HEK293 (cell line): ENCODE measurements around the gene INPP5B.
"Not testable (repeated sequence)": the region's sequence is repeated elsewhere in the genome, so short reads cannot be mapped to it uniquely, and the experiment has no call there.

Experiments
- CTCF ChIA-PET: fragments of 350-600 bp; formaldehyde crosslinking; extraction: SDS; loops from one replicate; lab custom pipeline; 2021; ENCODE audit warnings: antibody characterized with exemption; lab: Yijun Ruan, JAX
- POLR2A ChIA-PET: fragments of 300-600 bp; formaldehyde crosslinking; extraction: SDS; loops from one replicate; lab custom pipeline; 2020; ENCODE audit warnings: antibody characterized with exemption, inconsistent platforms; lab: Yijun Ruan, JAX
- H3K27ac ChIP-seq: fragments of 200-500 bp; sonication (Bioruptor generic); 2 replicates; pipeline ENCODE4 v1.5.1; 2014; ENCODE audit warnings: low read depth, low read length, control low read depth, inconsistent platforms; ENCODE audit errors: extremely low read depth
- H3K36me3 ChIP-seq, 2 experiments: fragments of 200-500 bp in 1 of 2; sonication (Bioruptor generic) in 1 of 2; 1 replicate in 1 of 2; 2 replicates in 1 of 2; pipeline ENCODE4 v1.5.1; 2014 to 2017; ENCODE audit warnings: inconsistent platforms in 2 of 2, low read length in 2 of 2; ENCODE audit not compliant: control insufficient read depth in 2 of 2, insufficient read depth in 1 of 2
- H3K4me1 ChIP-seq: fragments of 200-500 bp; sonication (Bioruptor generic); 2 replicates; pipeline ENCODE4 v1.5.1; 2014; ENCODE audit warnings: mild to moderate bottlenecking, low read length, inconsistent platforms; ENCODE audit not compliant: control insufficient read depth, insufficient read depth
- H3K4me3 ChIP-seq: 2 replicates; pipeline ENCODE4 v1.5.1; 2011; ENCODE audit warnings: low read depth, mild to moderate bottlenecking, control low read depth, low read length, moderate library complexity
- H3K9me3 ChIP-seq: fragments of 200-500 bp; sonication (Bioruptor generic); 2 replicates; pipeline ENCODE4 v1.5.1; 2014; ENCODE audit warnings: low read depth, low read length, inconsistent platforms; ENCODE audit not compliant: control insufficient read depth, insufficient read depth
- ATF2 ChIP-seq: fragments of 450-650 bp; formaldehyde crosslinking; IDR thresholded peaks from 2 replicates; pipeline ENCODE4 v1.5.1; 2016; ENCODE audit warnings: missing biosample characterization, missing genetic modification characterization, low read depth
- PRDM2 ChIP-seq: fragments of 450-650 bp; formaldehyde crosslinking; IDR thresholded peaks from 2 replicates; pipeline ENCODE4 v1.5.1; 2016; ENCODE audit warnings: missing biosample characterization, missing genetic modification characterization, borderline replicate concordance
- SP2 ChIP-seq: fragments of 450-650 bp; formaldehyde crosslinking; IDR thresholded peaks from 2 replicates; pipeline ENCODE4 v1.5.1; 2016; ENCODE audit warnings: missing biosample characterization, missing genetic modification characterization
- ZBTB26 ChIP-seq: fragments of 450-650 bp; formaldehyde crosslinking; optimal IDR thresholded peaks from 2 replicates; pipeline ENCODE3; 2016; ENCODE audit warnings: missing biosample characterization, mild to moderate bottlenecking, missing genetic modification characterization
- ZNF114 ChIP-seq: fragments of 450-650 bp; formaldehyde crosslinking; IDR thresholded peaks from 2 replicates; pipeline ENCODE4 v1.5.0; 2017; ENCODE audit warnings: missing biosample characterization, missing genetic modification characterization
- ZNF791 ChIP-seq: fragments of 450-650 bp; formaldehyde crosslinking; IDR thresholded peaks from 2 replicates; pipeline ENCODE4 v1.5.1; 2016; ENCODE audit warnings: missing biosample characterization, missing genetic modification characterization
- TF ChIP-seq, protein P1 (sequence below): fragments of 450-650 bp; formaldehyde crosslinking; IDR thresholded peaks from 2 replicates; pipeline ENCODE4 v1.5.1; 2016; ENCODE audit warnings: missing biosample characterization, missing genetic modification characterization
- TF ChIP-seq, protein P2 (sequence below): fragments of 450-650 bp; formaldehyde crosslinking; IDR thresholded peaks from 2 replicates; pipeline ENCODE4 v1.5.1; 2016; ENCODE audit warnings: missing biosample characterization, missing genetic modification characterization
- TF ChIP-seq, protein P3 (sequence below): fragments of 450-650 bp; formaldehyde crosslinking; IDR thresholded peaks from 2 replicates; pipeline ENCODE4 v1.5.1; 2016; ENCODE audit warnings: missing biosample characterization, missing genetic modification characterization

The INPP5B gene

GRCh38 chr1:37897563-37897962, 49.3 kb downstream of the INPP5B start:
- POLR2A ChIA-PET: not testable (repeated sequence)

GRCh38 chr1:37893673-37894072, 53.2 kb downstream of the INPP5B start:
- ChIA-PET CTCF (interaction anchor here (0.6 to 1.2 kb wide), 2 partner anchors 82 kb away, joined by 3 read pairs; no protein-coding TSS in a partner anchor), POLR2A (no interaction called here)
- TF ChIP-seq, protein P1, sequence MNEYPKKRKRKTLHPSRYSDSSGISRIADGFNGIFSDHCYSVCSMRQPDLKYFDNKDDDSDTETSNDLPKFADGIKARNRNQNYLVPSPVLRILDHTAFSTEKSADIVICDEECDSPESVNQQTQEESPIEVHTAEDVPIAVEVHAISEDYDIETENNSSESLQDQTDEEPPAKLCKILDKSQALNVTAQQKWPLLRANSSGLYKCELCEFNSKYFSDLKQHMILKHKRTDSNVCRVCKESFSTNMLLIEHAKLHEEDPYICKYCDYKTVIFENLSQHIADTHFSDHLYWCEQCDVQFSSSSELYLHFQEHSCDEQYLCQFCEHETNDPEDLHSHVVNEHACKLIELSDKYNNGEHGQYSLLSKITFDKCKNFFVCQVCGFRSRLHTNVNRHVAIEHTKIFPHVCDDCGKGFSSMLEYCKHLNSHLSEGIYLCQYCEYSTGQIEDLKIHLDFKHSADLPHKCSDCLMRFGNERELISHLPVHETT (tag by site-specific recombination): no peak
- TF ChIP-seq ZNF114 (tag by site-specific recombination) (no peak), ZNF791 (tag by site-specific recombination) (no peak), ATF2 (tag by site-specific recombination) (no peak), SP2 (tag by site-specific recombination) (no peak), PRDM2 (tag by site-specific recombination) (no peak), ZBTB26 (tag by site-specific recombination) (no peak)
- TF ChIP-seq, protein P2, sequence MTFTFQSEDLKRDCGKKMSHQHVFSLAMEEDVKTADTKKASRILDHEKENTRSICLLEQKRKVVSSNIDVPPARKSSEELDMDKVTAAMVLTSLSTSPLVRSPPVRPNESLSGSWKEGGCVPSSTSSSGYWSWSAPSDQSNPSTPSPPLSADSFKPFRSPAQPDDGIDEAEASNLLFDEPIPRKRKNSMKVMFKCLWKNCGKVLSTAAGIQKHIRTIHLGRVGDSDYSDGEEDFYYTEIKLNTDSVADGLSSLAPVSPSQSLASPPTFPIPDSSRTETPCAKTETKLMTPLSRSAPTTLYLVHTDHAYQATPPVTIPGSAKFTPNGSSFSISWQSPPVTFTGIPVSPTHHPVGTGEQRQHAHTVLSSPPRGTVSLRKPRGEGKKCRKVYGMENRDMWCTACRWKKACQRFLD (tag by site-specific recombination): no peak
- TF ChIP-seq, protein P3, sequence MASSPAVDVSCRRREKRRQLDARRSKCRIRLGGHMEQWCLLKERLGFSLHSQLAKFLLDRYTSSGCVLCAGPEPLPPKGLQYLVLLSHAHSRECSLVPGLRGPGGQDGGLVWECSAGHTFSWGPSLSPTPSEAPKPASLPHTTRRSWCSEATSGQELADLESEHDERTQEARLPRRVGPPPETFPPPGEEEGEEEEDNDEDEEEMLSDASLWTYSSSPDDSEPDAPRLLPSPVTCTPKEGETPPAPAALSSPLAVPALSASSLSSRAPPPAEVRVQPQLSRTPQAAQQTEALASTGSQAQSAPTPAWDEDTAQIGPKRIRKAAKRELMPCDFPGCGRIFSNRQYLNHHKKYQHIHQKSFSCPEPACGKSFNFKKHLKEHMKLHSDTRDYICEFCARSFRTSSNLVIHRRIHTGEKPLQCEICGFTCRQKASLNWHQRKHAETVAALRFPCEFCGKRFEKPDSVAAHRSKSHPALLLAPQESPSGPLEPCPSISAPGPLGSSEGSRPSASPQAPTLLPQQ (tag by site-specific recombination): no peak
- Histone ChIP-seq H3K9me3 (no peaks in the 10 kb centered on the region), H3K27ac (no peak overlapping the region), H3K4me1 (no peaks in the 10 kb centered on the region), H3K4me3 (no peak overlapping the region), H3K36me3 (peaks cover 4 to 10% of the 10 kb centered on the region in 2 experiments; a peak in 2 of 3 replicates)

More at GRCh38 chr1:37897563-37897962, 49.3 kb downstream of the INPP5B start:
- H3K9me3 ChIP-seq, H3K4me1 ChIP-seq, H3K36me3 ChIP-seq, H3K4me3 ChIP-seq, CTCF ChIA-PET, H3K27ac ChIP-seq: not testable (repeated sequence)
